HG03558 (cell line): ENCODE results near the gene PPY.
"Not testable (repeated sequence)": the region's sequence is repeated elsewhere in the genome, so short reads cannot be mapped to it uniquely, and the experiment has no call there.

Source experiments
- ATAC-seq: cut with Tn5 transposase; IDR thresholded peaks from one replicate; pipeline ENCODE4 v1.9.1; 2021; ENCODE audit warnings: moderate number of reproducible peaks; ENCODE audit not compliant: unreplicated experiment; ENCODE audit errors: extremely low read depth

The PPY gene

DNA sequence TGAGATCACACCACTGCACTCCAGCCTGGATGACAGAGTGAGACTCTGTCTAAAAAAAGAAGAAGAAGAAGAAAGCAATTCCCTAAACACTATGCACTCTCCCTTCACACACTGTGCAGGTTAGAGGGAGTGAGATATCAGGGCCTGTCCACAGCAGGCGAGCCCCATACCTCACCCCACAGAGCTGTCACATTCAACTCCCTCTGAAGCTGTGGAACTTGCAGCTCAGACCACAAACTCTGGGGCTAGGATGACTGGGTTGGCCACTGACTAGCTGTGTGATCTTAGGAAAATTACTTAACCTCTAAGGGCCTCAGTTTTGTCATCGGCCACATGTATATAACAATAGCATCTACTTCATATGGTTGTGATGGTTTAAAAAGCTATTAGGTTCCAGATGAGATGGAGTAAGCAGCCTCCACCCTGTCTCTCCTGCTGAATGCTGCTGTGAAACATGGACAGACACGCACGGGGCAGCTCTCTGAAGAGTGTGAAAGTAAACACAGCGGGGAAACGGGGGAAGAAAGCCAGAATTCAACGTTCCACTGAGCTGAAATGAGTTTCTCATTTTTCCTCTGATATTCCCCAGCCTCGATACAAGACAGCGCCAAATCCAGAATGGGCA is 25.1 kb upstream of the PPY start:
- ATAC-seq = no peak

DNA sequence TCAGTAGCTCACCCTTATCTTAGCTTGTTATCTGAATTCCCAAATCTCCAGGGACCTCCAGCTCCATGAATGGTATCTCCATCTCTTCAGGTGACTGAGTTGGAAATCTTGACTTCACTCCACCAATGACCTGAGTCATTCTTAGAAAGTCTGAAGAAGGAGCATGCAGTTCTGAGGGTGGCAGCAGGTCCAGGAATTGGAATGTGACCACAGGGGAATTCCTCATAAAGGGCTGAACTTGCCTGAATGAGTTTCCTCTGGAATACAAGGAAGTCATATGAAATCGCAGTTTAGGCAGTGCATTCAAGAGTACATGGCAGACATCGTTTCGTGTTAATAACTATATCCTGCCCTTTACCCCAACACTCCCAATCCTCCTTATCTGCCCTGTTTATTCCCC is 24.0 kb upstream of the PPY start:
- ATAC-seq = no peak

DNA sequence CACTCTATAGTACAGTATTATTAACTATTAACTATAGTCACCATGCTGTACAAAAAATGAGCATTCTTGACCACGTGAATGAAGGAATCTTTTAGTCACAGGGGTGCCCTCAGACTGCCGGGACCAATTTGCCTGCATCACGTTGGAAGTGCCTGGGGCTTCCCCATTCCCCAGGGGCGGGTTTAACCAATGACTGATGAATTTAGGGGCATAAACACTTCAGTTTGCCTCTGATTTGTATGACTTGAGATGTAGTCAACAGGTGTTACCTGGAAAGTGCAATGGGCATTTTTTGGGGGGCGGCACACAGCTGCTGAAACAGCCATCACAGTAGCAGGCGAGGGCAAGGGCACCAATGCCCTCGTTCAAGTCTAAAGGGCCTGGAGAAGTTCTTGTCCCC is 20.2 kb upstream of the PPY start:
- no peak for ATAC-seq

DNA sequence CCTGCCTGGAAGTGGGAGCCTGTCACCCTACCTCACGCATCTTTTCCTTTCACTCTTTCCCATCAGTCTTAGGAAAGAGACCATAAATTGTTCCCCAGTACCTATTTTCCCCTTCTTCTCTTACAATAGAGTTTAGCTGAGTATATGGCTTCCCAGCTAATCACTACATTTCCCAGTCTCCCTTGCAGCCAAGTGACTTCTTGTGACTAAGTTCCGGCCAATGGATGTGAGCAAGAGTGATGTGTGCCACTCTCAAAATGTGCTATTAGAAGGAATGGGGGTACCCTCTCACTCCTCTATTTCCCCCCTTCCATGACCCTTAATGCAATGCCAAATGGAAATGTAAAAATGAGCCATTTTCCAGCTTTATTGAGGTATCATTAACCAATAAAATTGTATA is 19.7 kb upstream of the PPY start:
- ATAC-seq = no peak

DNA sequence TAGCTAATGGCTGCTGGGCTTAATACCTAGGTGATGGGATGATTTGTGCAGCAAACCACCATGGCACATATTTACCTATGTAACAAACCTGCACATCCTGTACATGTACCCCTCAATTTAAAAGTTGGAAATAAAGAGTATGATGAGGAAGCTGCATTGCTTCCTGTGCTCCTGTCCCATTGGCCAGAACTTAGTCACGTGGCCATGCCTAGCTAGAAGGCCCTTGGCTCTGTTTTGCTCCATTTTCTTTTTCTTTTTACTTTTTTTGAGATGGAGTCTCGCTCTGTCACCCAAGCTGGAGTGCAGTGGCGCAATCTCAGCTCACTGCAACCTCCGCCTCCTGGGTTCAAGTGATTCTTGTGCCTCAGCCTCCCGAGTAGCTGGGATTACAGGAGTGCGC is 19.0 kb upstream of the PPY start:
- not testable (repeated sequence) for ATAC-seq

DNA sequence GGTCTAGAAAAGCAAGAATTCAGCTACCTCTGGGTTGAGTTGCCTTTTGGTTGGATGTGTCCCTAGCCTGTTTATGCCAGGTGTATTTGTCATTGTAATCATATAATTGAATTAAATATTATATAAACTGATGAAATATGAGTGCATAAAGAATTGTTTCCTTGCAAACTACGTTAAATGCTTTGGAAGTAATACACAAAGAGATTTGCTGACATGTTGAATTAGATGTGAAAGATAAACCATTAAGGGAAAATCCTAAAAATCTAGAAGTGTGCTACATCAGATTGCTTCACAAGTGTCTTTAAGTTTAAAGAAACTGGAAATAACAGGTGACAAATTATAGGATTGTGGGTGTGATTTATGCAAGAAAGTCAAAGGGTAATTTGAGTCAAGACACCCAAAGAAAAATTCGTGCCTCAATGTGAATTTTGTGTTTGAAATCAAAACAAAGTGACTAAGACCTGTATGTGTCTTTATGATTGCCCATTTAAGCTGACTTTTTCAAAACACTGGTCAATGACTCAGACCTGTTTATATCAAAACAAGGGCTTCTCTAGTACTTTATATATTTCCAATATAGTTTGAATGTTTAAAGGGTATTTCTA is 16.6 kb upstream of the PPY start:
- no peak for ATAC-seq

DNA sequence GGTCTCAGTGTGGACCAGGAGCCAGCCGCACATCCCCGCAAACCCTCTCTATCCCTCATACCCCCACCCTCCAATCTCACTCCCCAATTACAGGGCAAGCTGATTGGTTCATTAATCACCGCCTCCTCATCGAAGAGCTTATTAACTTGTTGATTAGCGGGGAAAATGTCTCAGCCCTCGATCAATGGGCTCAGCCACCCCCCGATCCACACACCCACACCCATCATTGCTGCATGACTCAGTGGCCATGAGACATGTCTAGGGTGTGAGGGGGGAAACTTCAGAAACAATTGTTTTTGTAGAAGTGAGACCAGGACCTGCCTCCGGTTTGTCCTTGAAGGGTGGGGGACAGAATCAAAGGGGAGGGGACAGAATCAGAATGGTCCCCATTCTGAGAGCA is 13.9 kb upstream of the PPY start:
- no peak for ATAC-seq

DNA sequence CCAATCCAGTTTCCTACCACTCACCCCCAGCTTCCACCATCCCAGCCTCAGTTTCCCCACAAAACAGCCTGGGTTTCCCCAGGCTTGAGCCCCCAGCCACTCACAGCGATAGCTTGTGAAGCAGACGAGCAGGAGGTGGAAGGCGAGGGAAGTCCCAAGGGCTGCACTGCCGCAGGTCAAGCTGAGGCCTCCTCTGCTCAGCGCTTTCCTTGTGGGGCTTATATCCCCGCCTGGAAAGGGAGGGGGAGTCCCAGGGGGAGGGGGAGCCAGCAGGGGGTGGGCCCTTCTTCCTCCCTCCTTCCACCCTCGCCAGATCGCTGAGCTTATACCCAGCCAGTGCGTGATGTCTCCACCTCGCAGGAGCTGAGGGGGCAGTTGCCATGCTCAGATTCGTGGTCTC is 11.5 kb upstream of the PPY start, which contains the start of gene PYY:
TSS of gene PYY (minus strand) at position 195 of the 400 bp plus-strand sequence. CDS start 457 bp downstream, outside the sequence.
- no peak for ATAC-seq

DNA sequence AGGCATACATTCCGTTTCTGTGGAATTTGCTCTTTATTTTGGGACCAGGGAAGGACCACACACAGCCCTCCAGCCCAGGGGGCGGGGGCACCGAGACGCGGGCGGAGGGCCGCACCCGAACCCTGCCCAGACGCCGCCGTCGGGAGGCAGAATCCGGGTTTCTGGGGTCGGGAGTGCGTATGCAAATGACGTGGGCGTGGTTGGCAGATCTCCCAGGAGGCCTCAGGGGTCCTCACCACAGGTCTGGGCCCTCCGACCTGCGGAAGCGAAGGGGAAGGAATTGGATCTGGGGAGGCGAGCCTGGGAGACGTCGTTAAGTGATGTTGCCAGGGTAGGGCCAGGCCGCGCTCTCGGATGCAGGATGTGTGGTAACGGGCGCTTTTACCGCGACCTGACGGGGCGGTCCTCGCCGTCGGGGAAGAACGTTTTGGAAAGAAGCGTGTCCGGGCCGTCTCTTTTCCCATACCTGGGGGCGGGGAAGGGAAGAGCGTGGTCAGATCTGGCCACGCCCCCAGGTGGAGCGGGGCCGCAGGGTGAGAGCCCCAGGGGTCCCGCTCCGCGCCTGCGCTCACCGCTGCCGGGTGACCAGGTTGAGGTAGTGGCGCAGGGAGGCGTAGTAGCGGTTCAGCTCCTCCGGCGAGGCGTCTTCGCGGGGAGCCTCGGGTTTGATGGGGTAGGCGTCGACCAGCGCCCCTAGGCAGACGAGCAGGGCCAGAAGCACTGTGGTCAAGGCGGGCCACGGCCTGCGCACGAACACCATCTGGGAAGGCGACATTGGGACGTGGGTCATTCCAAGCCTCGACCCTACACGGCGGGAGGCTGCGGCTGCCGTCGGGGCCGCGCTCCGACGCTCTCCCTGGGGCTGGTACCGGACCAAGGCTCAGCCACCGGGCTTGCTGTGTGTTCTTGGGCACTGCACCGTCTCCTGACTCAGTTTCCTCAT is 10.7 kb upstream of the PPY start:
- no peak for ATAC-seq

DNA sequence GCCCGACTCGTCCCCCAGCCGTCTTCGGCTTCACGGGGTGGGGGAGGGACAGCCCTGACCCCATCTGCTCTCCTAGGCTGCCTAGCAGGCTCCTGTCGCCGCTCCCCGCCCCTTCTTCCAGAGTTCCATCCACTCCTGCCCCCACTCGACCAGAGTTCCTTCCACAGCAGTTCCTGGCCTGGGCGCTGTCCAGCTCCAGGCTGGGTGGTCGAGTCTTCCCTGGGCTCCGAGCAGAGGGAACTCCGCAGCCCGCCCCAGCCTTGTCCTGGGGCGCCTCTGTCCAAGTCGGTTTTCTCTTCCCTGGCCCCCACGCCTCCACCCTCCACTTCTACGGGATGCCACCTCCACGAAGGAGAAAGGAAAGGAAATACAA is 10.1 kb upstream of the PPY start:
- no peak for ATAC-seq

DNA sequence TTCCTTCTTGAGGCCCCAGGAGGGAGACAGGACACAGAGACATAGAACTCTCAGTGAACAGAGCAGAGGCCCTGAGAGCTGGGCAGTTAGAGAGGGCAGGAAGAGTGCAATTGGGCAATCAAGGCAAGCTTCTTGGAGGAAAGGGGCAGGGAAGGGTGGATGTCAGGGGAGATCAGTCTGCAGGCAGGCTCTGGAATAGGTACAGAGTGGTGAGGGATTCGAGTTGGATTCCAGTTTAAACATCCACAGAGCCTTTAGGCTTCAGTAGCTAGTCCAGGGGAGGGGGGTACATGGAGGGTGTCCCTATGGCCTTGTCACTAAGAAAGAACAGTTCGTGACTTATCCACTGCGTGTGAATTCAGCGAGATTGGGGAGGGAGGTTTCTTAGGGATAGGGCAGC is 9.5 kb upstream of the PPY start:
- ATAC-seq = no peak

DNA sequence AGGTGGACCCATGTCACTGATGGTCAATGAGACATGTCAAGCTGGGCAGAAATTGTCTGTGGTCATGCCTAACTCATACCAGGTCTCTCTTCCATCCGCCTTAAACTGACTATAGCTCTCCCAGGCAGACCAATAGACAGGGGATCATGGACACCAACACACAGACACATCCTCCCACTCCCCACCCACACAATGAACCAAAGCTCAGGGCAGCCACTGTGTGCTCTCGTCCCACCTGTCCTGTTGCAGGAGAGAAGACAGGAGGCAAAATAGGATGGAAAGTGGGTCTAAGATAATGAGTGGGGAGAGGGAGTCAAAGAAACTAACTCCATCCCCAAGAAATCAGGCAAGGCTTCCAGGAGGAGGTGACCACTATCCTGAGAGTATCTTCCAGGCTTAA is 8.3 kb upstream of the PPY start:
- ATAC-seq = no peak

DNA sequence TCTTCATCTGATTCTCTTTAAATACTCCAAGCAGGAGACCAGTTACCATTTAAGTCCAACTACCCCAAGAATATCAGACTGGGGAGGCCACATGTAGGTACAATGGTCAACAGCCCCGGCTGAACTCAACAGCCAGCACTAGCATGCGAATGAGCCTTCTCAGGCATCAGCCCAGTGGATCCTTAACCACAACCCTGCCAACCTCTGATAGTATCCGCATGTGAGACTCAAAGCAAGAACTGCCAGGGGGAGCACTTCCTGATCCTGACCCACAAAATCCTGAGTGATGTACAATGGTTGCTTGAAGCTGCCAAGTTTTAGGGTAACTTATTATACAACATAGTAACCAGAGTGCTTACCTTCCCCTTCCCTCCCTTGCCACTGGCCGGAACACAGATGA is 7.5 kb upstream of the PPY start:
- ATAC-seq = no peak

DNA sequence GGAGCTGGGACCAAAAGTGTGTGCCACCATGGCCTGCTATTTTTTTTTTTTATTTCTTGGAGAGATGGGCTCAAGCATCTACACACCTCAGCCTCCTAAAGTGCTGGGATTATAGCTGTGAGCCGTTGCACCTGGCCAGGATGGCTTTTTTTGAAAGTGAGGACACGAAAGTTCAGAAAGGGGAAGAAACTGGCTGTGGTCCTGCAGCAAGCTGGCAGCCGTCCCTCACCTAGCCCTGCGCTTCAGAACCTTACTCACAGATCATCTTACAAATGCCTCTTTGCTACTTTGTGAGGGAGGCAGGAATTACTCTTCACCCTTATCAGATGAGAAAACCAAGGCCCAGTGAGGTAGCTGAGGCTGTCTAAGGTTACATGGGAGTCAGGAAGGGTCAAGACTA is 4.5 kb upstream of the PPY start:
- ATAC-seq = no peak

DNA sequence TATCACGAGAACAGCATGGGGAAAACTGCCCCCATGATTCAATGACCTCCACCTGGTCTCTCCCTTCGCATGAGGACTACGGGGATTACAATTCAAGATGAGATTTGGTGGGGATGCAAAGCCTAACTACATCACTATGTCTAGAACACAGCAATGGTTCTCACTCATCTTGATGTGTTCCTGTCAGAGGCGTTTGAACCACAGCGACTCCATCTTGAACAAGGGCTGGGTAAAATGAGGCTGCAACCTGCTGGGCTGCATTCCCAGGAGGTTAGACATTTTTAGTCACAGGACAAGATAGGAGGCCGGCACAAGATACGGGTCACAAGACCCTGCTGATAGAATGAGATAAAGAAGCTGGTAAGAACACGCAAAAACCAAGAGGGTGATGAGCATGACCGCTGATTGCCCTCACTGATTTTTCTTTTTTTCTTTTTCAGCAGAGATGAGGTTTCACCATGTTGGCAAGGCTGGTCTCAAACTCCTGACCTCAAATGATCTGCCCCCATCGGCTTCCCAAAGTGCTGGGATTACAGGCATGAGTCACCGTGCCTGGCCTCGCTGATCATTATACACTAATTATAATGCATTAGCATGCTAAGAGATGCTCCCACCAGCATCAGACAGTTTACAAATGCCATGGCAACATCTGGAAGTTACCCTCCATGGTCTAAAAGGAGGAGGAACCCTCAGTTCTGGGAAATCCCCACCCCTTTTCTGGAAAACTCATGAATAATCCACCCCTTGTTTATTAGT is 3.0 kb upstream of the PPY start:
- no peak for ATAC-seq

DNA sequence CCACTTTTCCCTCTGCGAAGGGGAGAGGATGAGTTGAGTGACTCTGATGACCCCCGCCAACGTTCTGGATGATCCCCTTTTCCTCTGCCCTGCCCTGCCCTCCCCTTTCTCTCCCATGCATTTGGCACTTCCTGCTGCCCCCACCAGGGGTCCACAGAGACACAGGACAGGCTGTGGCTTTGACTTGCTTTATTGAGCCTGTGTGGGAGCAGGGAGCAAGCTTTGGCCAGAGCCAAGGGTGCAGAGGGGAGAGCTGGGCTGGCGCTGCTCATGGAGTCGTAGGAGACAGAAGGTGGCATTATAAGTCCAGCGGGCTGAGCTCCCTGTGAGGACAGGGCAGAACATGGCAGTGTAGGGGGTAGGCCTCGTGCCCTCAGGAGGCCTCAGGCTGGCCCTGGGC is 1.6 kb downstream of the PPY start:
- ATAC-seq = no peak

DNA sequence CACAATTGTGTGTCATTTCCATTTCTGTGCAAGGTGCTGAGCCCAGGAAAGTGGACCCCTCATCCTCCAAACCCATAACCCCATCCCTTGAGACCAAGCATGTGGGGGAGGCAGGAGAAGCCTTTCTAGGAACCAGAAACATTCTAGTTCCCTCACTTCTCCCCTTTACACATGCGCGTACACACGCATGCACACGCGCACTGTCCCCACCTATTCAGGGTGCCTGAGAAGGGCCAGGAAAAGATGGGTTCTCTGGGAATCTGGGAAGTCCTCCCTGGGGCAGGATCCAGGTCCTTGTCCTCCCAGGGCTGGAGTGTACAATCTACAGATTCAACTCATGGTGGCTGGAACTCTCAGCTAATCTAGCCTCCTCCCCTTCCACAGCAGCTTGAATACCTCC is 2.4 kb downstream of the PPY start:
- ATAC-seq = no peak

DNA sequence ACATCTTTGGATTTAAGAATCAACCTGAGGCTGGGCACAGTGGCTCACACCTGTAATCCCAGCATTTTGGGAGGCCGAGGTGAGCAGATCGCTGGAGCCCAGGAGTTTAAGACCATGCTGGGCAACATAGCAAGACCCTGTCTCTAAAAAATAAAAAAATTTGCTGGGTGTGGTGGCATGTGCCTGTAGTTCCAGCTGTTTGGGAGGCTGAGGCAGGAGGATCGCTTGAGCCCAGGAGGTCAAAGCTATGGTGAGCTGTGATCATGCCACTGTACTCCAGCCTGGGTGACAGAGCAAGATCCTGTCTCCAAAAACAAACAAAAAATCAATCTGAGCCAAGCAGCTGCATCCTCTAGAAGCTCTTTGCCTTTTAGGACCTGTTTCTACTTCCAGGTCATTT is 2.8 kb downstream of the PPY start:
- ATAC-seq = not testable (repeated sequence)

DNA sequence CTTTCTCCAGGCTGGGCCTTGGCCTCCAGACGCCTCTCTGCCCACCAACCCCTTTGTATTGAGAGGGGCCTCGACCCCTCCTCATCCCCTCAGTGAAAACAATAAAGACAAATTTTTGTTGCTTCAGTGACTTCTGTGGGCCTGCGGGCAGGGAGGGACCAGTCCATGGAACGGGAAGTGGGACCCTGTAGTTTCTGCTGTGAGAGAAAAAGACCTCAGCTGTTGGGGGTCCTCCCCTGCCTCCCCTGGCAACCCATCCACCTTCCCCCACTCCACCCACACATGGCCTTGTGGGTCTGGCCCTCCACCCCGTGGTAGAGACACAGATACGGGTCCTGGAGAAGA is 3.5 kb downstream of the PPY start:
- ATAC-seq = no peak

DNA sequence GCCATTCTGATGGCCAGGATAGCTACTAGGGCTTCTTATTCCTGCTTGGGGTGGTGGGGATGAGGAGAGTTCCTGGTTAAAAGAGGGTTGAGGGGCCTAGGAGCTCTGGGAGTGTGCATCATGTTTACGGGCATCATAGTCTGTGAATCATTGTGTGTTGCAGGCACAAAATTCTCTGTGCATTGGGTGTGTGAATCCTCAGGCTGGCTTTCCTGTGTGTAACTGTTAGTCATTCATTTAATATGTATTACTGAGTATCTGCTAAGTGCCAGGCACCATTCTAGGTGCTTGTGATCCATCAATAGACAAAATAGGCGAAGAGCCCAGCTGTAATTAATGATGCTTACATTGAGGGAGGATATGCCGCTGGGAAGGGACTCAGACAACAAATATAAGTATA is 5.8 kb downstream of the PPY start:
- no peak for ATAC-seq

DNA sequence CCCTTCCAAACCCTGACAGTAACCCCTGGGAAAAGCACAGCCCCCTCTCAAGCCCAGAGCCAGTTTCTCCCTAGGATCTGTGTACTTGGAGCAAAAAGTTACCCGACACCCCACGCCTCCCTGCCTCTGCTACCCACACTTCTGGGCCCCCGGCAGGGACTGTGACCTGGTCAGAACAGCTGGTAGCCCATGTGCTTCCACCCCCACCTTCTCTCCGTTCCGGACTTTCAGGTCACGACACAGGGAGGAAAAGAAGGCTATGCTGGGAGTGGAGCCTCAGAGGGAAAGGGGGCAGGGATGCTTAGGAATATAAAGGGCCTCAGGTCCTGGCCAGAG is 6.4 kb downstream of the PPY start:
- ATAC-seq = no peak
